Nephron (organoid): Measurements from ENCODE around the gene MAMDC4.
A peak's percentile ranks its signal among the peaks of the same experiment; 100 is the strongest.
"Not testable (repeated sequence)": the region's sequence is repeated elsewhere in the genome, so short reads cannot be mapped to it uniquely, and the experiment has no call there.

Experiments
- H3K27ac Mint-ChIP-seq, 3 experiments: 2 replicates each; pipeline ENCODE4 v1.8.0; 2020; ENCODE audit warnings: mixed read lengths in 3 of 3, mild to moderate bottlenecking in 2 of 3, moderate library complexity in 1 of 3
- H3K27me3 Mint-ChIP-seq: 2 replicates; pipeline ENCODE4 v1.8.0; 2021; ENCODE audit warnings: low read depth, mild to moderate bottlenecking, moderate library complexity, mixed read lengths
- H3K36me3 Mint-ChIP-seq: 2 replicates; pipeline ENCODE4 v1.8.0; 2020; ENCODE audit warnings: low read depth, mixed read lengths
- H3K4me1 Mint-ChIP-seq: 2 replicates; pipeline ENCODE4 v1.8.0; 2020; ENCODE audit warnings: mixed read lengths
- H3K4me3 Mint-ChIP-seq, 3 experiments: 2 replicates each; pipeline ENCODE4 v1.8.0; 2020; ENCODE audit warnings: mild to moderate bottlenecking in 3 of 3, mixed read lengths in 3 of 3, moderate library complexity in 2 of 3
- H3K9me3 Mint-ChIP-seq: 2 replicates; pipeline ENCODE4 v1.8.0; 2020; ENCODE audit warnings: mixed read lengths
- CTCF ChIP-seq, 3 experiments: fragments of 200-600 bp; sonication (generic); IDR thresholded peaks; one replicate each; pipeline ENCODE4 v1.5.0; 2021; ENCODE audit warnings: antibody characterized with exemption in 3 of 3; ENCODE audit not compliant: unreplicated experiment in 3 of 3

The MAMDC4 gene

GRCh38 chr9:136880651-136881050, 28.5 kb downstream of the MAMDC4 start:
- Mint-ChIP-seq H3K27me3 (peaks cover 6% of the 10 kb centered on the region), H3K36me3 (no peaks in the 10 kb centered on the region), H3K4me1 (no peaks in the 10 kb centered on the region), H3K27ac (no peak overlapping the region), H3K4me3 (no peak overlapping the region), H3K9me3 (peaks cover 3% of the 10 kb centered on the region)
- TF ChIP-seq CTCF (IDR thresholded peaks at IDR 0.05; ENCODE audit: unreplicated experiment in 3 of 3): no peak

- no peaks in the 10 kb centered on the region for H3K4me1 Mint-ChIP-seq
- H3K36me3 Mint-ChIP-seq: no peaks in the 10 kb centered on the region
- H3K27me3 Mint-ChIP-seq: peaks cover 3% of the 10 kb centered on the region
- TF ChIP-seq CTCF (IDR thresholded peaks at IDR 0.05; ENCODE audit: unreplicated experiment in 3 of 3): no peak
- H3K4me3 Mint-ChIP-seq: peak overlapping the region in 1 of 3 experiments; percentile 38
- no peak overlapping the region for H3K27ac Mint-ChIP-seq
- H3K9me3 Mint-ChIP-seq: no peaks in the 10 kb centered on the region
Measured at GRCh38 chr9:136881691-136882108, 29.6 kb downstream of the MAMDC4 start.

GRCh38 chr9:136882109-136882946, 30.2 kb downstream of the MAMDC4 start:
- Mint-ChIP-seq H3K9me3 (no peaks in the 10 kb centered on the region), H3K4me1 (peaks cover 4% of the 10 kb centered on the region), H3K4me3 (no peak overlapping the region), H3K27me3 (no peaks in the 10 kb centered on the region), H3K36me3 (no peaks in the 10 kb centered on the region), H3K27ac (no peak overlapping the region)
- no peak for TF ChIP-seq CTCF (IDR thresholded peaks at IDR 0.05; ENCODE audit: unreplicated experiment in 3 of 3)

- H3K36me3 Mint-ChIP-seq, H3K4me1 Mint-ChIP-seq, H3K27me3 Mint-ChIP-seq, H3K27ac Mint-ChIP-seq, H3K9me3 Mint-ChIP-seq, H3K4me3 Mint-ChIP-seq: not testable (repeated sequence)
Measured at GRCh38 chr9:136882947-136883283, 30.8 kb downstream of the MAMDC4 start.

GRCh38 chr9:136883670-136884069, 31.5 kb downstream of the MAMDC4 start:
- not testable (repeated sequence) for H3K27ac Mint-ChIP-seq, H3K4me1 Mint-ChIP-seq, H3K36me3 Mint-ChIP-seq, H3K9me3 Mint-ChIP-seq, H3K27me3 Mint-ChIP-seq, H3K4me3 Mint-ChIP-seq

- Mint-ChIP-seq H3K36me3 (no peaks in the 10 kb centered on the region), H3K9me3 (no peaks in the 10 kb centered on the region), H3K4me3 (peak within 1 kb of the TSS; percentile 82 to 89 (median 87)), H3K27me3 (no peaks in the 10 kb centered on the region), H3K4me1 (peaks cover 8% of the 10 kb centered on the region), H3K27ac (peak within 1 kb of the TSS; percentile 38 to 92 (median 85))
- no peak for TF ChIP-seq CTCF (IDR thresholded peaks at IDR 0.05; ENCODE audit: unreplicated experiment in 3 of 3)
Measured at GRCh38 chr9:136885950-136886578, 33.9 kb downstream of the MAMDC4 start, which contains the start of gene TRAF2. Gene TRAF2 (plus strand): TSS chr9:136886516. CDS start chr9:136898741, 12,225 bp downstream.
